BLaER1 (cell line): ENCODE results near the gene NCKAP5.

Experiments
- H3K27ac ChIP-seq: shearing (Covaris generic); formaldehyde crosslinking; 2 replicates; pipeline ENCODE4 v1.8.1; 2022
- H3K27me3 ChIP-seq: shearing (Covaris generic); formaldehyde crosslinking; 2 replicates; pipeline ENCODE4 v1.8.1; 2022
- H3K36me3 ChIP-seq: shearing (Covaris generic); formaldehyde crosslinking; 2 replicates; pipeline ENCODE4 v1.8.1; 2022
- H3K4me1 ChIP-seq: shearing (Covaris generic); formaldehyde crosslinking; 2 replicates; pipeline ENCODE4 v1.8.1; 2022
- H3K4me2 ChIP-seq: shearing (Covaris generic); formaldehyde crosslinking; 2 replicates; pipeline ENCODE4 v1.8.1; 2022
- H3K4me3 ChIP-seq: shearing (Covaris generic); formaldehyde crosslinking; 2 replicates; pipeline ENCODE4 v1.8.1; 2022
- H3K9ac ChIP-seq: shearing (Covaris generic); formaldehyde crosslinking; 2 replicates; pipeline ENCODE4 v1.8.1; 2022
- H3K9me3 ChIP-seq: shearing (Covaris generic); formaldehyde crosslinking; 2 replicates; pipeline ENCODE4 v1.8.1; 2022
- H4K20me1 ChIP-seq: shearing (Covaris generic); formaldehyde crosslinking; 2 replicates; pipeline ENCODE4 v1.8.1; 2022
- Cebpa-rat ChIP-seq: shearing (Covaris generic); IDR thresholded peaks from 2 replicates; pipeline ENCODE4 v1.8.1; 2022

Gene NCKAP5

GRCh38 chr2:133420788-133421187 lies 147.5 kb downstream of the NCKAP5 start:
- Histone ChIP-seq H3K36me3 (no peaks in the 10 kb centered on the region), H3K9ac (no peak overlapping the region), H3K27ac (no peak overlapping the region), H3K4me3 (no peak overlapping the region), H3K9me3 (no peaks in the 10 kb centered on the region), H4K20me1 (no peaks in the 10 kb centered on the region), H3K4me1 (no peaks in the 10 kb centered on the region), H3K4me2 (no peak overlapping the region), H3K27me3 (no peaks in the 10 kb centered on the region)
- TF ChIP-seq Cebpa-rat = no peak

GRCh38 chr2:133418671-133419070 lies 149.6 kb downstream of the NCKAP5 start:
- no peak for TF ChIP-seq Cebpa-rat
- H3K4me2 ChIP-seq = no peak overlapping the region
- H3K27ac ChIP-seq = no peak overlapping the region
- no peaks in the 10 kb centered on the region for H3K9me3 ChIP-seq
- H3K27me3 ChIP-seq = no peaks in the 10 kb centered on the region
- H3K9ac ChIP-seq = no peak overlapping the region
- no peaks in the 10 kb centered on the region for H4K20me1 ChIP-seq
- no peaks in the 10 kb centered on the region for H3K36me3 ChIP-seq
- H3K4me3 ChIP-seq = no peak overlapping the region
- H3K4me1 ChIP-seq = no peaks in the 10 kb centered on the region

- Histone ChIP-seq H3K9me3 (no peaks in the 10 kb centered on the region), H3K4me2 (no peak overlapping the region), H4K20me1 (no peaks in the 10 kb centered on the region), H3K27ac (no peak overlapping the region), H3K27me3 (no peaks in the 10 kb centered on the region), H3K4me3 (no peak overlapping the region), H3K36me3 (no peaks in the 10 kb centered on the region), H3K9ac (no peak overlapping the region), H3K4me1 (no peaks in the 10 kb centered on the region)
- TF ChIP-seq Cebpa-rat = no peak
Measured at GRCh38 chr2:133418021-133418420, 150.2 kb downstream of the NCKAP5 start.

GRCh38 chr2:133417415-133417814 lies 150.8 kb downstream of the NCKAP5 start:
- Histone ChIP-seq H3K27ac (no peak overlapping the region), H3K4me3 (no peak overlapping the region), H3K9ac (no peak overlapping the region), H3K4me1 (no peaks in the 10 kb centered on the region), H3K27me3 (no peaks in the 10 kb centered on the region), H3K9me3 (no peaks in the 10 kb centered on the region), H4K20me1 (no peaks in the 10 kb centered on the region), H3K36me3 (no peaks in the 10 kb centered on the region), H3K4me2 (no peak overlapping the region)
- no peak for TF ChIP-seq Cebpa-rat

- Histone ChIP-seq H3K4me1 (no peaks in the 10 kb centered on the region), H3K36me3 (no peaks in the 10 kb centered on the region), H3K4me3 (no peak overlapping the region), H3K27ac (no peak overlapping the region), H3K9me3 (no peaks in the 10 kb centered on the region), H3K4me2 (no peak overlapping the region), H4K20me1 (no peaks in the 10 kb centered on the region), H3K27me3 (no peaks in the 10 kb centered on the region), H3K9ac (no peak overlapping the region)
- no peak for TF ChIP-seq Cebpa-rat
Measured at GRCh38 chr2:133416736-133417135, 151.5 kb downstream of the NCKAP5 start.

GRCh38 chr2:133416146-133416545 lies 152.1 kb downstream of the NCKAP5 start:
- no peaks in the 10 kb centered on the region for H3K4me1 ChIP-seq
- H3K36me3 ChIP-seq = no peaks in the 10 kb centered on the region
- H3K27ac ChIP-seq = no peak overlapping the region
- H3K27me3 ChIP-seq = no peaks in the 10 kb centered on the region
- H3K4me3 ChIP-seq = no peak overlapping the region
- TF ChIP-seq Cebpa-rat = no peak
- H4K20me1 ChIP-seq = no peaks in the 10 kb centered on the region
- H3K4me2 ChIP-seq = no peak overlapping the region
- H3K9me3 ChIP-seq = no peaks in the 10 kb centered on the region
- H3K9ac ChIP-seq = no peak overlapping the region

GRCh38 chr2:133415210-133415876 lies 152.9 kb downstream of the NCKAP5 start:
- no peak overlapping the region for H3K9ac ChIP-seq
- H4K20me1 ChIP-seq = no peaks in the 10 kb centered on the region
- H3K4me2 ChIP-seq = no peak overlapping the region
- no peak overlapping the region for H3K27ac ChIP-seq
- no peak overlapping the region for H3K4me3 ChIP-seq
- H3K9me3 ChIP-seq = no peaks in the 10 kb centered on the region
- TF ChIP-seq Cebpa-rat = no peak
- no peaks in the 10 kb centered on the region for H3K36me3 ChIP-seq
- H3K27me3 ChIP-seq = no peaks in the 10 kb centered on the region
- no peaks in the 10 kb centered on the region for H3K4me1 ChIP-seq

- no peaks in the 10 kb centered on the region for H3K9me3 ChIP-seq
- H3K4me1 ChIP-seq = no peaks in the 10 kb centered on the region
- H3K27ac ChIP-seq = no peak overlapping the region
- no peak overlapping the region for H3K4me3 ChIP-seq
- no peaks in the 10 kb centered on the region for H4K20me1 ChIP-seq
- no peak overlapping the region for H3K9ac ChIP-seq
- no peaks in the 10 kb centered on the region for H3K27me3 ChIP-seq
- TF ChIP-seq Cebpa-rat = no peak
- H3K4me2 ChIP-seq = no peak overlapping the region
- no peaks in the 10 kb centered on the region for H3K36me3 ChIP-seq
Measured at GRCh38 chr2:133414486-133415209, 153.6 kb downstream of the NCKAP5 start.

- Histone ChIP-seq H3K4me2 (no peak overlapping the region), H3K4me1 (no peaks in the 10 kb centered on the region), H3K27ac (no peak overlapping the region), H3K4me3 (no peak overlapping the region), H3K9ac (no peak overlapping the region), H4K20me1 (no peaks in the 10 kb centered on the region), H3K9me3 (no peaks in the 10 kb centered on the region), H3K27me3 (no peaks in the 10 kb centered on the region), H3K36me3 (no peaks in the 10 kb centered on the region)
- TF ChIP-seq Cebpa-rat = no peak
Measured at GRCh38 chr2:133413863-133414262, 154.4 kb downstream of the NCKAP5 start.

- Histone ChIP-seq H3K4me2 (no peak overlapping the region), H3K9me3 (no peaks in the 10 kb centered on the region), H3K4me3 (no peak overlapping the region), H3K27ac (no peak overlapping the region), H3K9ac (no peak overlapping the region), H3K36me3 (no peaks in the 10 kb centered on the region), H3K4me1 (no peaks in the 10 kb centered on the region), H4K20me1 (no peaks in the 10 kb centered on the region), H3K27me3 (no peaks in the 10 kb centered on the region)
- TF ChIP-seq Cebpa-rat = no peak
Measured at GRCh38 chr2:133412694-133413093, 155.6 kb downstream of the NCKAP5 start.
